GM23248 (cell line): ENCODE measurements around the gene PDP2.

Experiments used
- EZH2 ChIP-seq: fragments of 200-600 bp; sonication (generic); IDR thresholded peaks from 2 replicates; pipeline ENCODE4 v1.6.1; 2018; ENCODE audit warnings: antibody characterized with exemption, mild to moderate bottlenecking; ENCODE audit not compliant: insufficient read depth, poor library complexity, severe bottlenecking
- EZH2phosphoT487 ChIP-seq: fragments of 200-600 bp; sonication (generic); IDR thresholded peaks from 2 replicates; pipeline ENCODE4 v1.6.1; 2018; ENCODE audit warnings: antibody characterized with exemption, moderate library complexity, mild to moderate bottlenecking, low read depth; ENCODE audit not compliant: insufficient read depth

DNA sequence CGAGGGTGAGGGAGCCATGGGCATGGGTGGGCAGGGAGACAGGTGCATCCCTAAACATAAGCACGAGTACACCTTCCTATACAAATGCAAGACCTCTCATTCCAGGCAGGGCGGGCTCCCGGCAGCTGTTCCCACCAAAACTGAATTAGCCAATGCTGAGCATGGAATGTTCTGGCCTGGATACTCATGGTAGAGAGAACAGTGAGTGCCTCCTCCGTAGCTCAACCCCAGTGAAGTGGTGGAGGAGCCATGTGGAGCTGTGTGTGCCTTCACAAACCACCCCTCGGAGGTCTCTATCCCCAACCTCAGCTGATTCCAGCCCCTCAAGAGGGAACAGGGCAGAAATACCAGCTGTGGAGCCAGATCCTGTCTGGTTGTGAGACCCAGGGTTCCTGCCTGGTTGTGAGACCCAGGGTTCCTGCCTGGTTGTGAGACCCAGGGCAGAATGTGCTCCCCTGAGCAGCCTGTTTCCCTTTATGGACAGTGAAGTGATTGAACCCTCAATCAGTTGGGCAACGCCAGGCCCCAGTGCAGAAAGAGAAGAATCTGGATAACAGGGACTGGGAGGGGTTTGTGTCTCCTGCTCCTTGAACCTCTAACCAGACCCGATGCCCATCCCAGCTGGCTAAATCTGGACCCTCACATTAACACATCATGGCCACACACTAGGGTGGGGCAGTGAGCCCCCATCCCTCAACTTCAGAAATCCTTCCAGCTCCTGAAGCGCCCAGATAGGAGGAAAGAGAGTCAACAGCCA is 40.8 kb downstream of the PDP2 start:
- no peak for TF ChIP-seq EZH2
- TF ChIP-seq EZH2phosphoT487 = no peak
